ENCODE data around the gene ADAM12. TPM values are rescaled to one million over a fixed set of nuclear protein-coding genes. Genes with fewer than 3 reads are reported as not detected.

The ADAM12 gene
- total RNA-seq, 2 experiments from 2014 or later = 0.36 to 0.97 TPM

GRCh38 chr10:126421756-126422256 lies 33.5 kb upstream of the ADAM12 start:
- intact Hi-C loops (cut with micrococcal nuclease) = no loop called here
- Mint-ChIP-seq H3K36me3 (no peaks in the 10 kb centered on the region), H3K9me3 (peaks cover 21% of the 10 kb centered on the region), H3K4me3 (no peak overlapping the region), H3K4me1 (ENCODE audit: low read depth) (no peaks in the 10 kb centered on the region), H3K27me3 (no peaks in the 10 kb centered on the region), H3K27ac (no peak overlapping the region)
- POLR2A ChIA-PET = no interaction called here
- DNase-seq = no peak
- CTCF ChIA-PET = no interaction called here

GRCh38 chr10:126420567-126421300 lies 32.5 kb upstream of the ADAM12 start:
- H3K36me3 Mint-ChIP-seq = no peaks in the 10 kb centered on the region
- intact Hi-C loops (cut with micrococcal nuclease) = no loop called here
- DNase-seq = no peak
- H3K27me3 Mint-ChIP-seq = no peaks in the 10 kb centered on the region
- H3K4me3 Mint-ChIP-seq = no peak overlapping the region
- POLR2A ChIA-PET = no interaction called here
- no peaks in the 10 kb centered on the region for H3K4me1 Mint-ChIP-seq (ENCODE audit: low read depth)
- no peak overlapping the region for H3K27ac Mint-ChIP-seq
- CTCF ChIA-PET = no interaction called here
- H3K9me3 Mint-ChIP-seq = peaks cover 23% of the 10 kb centered on the region

- CTCF ChIA-PET = no interaction called here
Observed at GRCh38 chr10:126417220-126417825, 29.0 kb upstream of the ADAM12 start.

GRCh38 chr10:126409821-126410220 lies 21.5 kb upstream of the ADAM12 start:
- intact Hi-C loops (cut with micrococcal nuclease) = no loop called here
- H3K9me3 Mint-ChIP-seq = no peaks in the 10 kb centered on the region
- H3K27ac Mint-ChIP-seq = no peak overlapping the region
- ChIA-PET POLR2A (no interaction called here), CTCF (no interaction called here)
- H3K4me1 Mint-ChIP-seq (ENCODE audit: low read depth) = no peaks in the 10 kb centered on the region
- H3K36me3 Mint-ChIP-seq = no peaks in the 10 kb centered on the region
- DNase-seq = no peak
- no peak overlapping the region for H3K4me3 Mint-ChIP-seq
- H3K27me3 Mint-ChIP-seq = no peaks in the 10 kb centered on the region

More at GRCh38 chr10:126417220-126417825, 29.0 kb upstream of the ADAM12 start:
- H3K4me3 Mint-ChIP-seq = no peak overlapping the region
- DNase-seq = no peak
- H3K27me3 Mint-ChIP-seq = no peaks in the 10 kb centered on the region
- H3K27ac Mint-ChIP-seq = no peak overlapping the region
- intact Hi-C loops (cut with micrococcal nuclease) = no loop called here
- POLR2A ChIA-PET = no interaction called here
- H3K9me3 Mint-ChIP-seq = peaks cover 13% of the 10 kb centered on the region
- no peaks in the 10 kb centered on the region for H3K4me1 Mint-ChIP-seq (ENCODE audit: low read depth)
- no peaks in the 10 kb centered on the region for H3K36me3 Mint-ChIP-seq

GRCh38 chr10:126408953-126409641 lies 20.8 kb upstream of the ADAM12 start:
- no peaks in the 10 kb centered on the region for H3K4me1 Mint-ChIP-seq (ENCODE audit: low read depth)
- DNase-seq = no peak
- no peak overlapping the region for H3K4me3 Mint-ChIP-seq
- no peaks in the 10 kb centered on the region for H3K36me3 Mint-ChIP-seq
- H3K9me3 Mint-ChIP-seq = no peaks in the 10 kb centered on the region
- no peak overlapping the region for H3K27ac Mint-ChIP-seq
- CTCF ChIA-PET = no interaction called here
- intact Hi-C loops (cut with micrococcal nuclease) = no loop called here
- no peaks in the 10 kb centered on the region for H3K27me3 Mint-ChIP-seq
- POLR2A ChIA-PET = no interaction called here

GRCh38 chr10:126407831-126408230 lies 19.6 kb upstream of the ADAM12 start:
- DNase-seq = no peak
- Mint-ChIP-seq H3K9me3 (no peaks in the 10 kb centered on the region), H3K27me3 (no peaks in the 10 kb centered on the region), H3K27ac (no peak overlapping the region), H3K36me3 (no peaks in the 10 kb centered on the region), H3K4me1 (ENCODE audit: low read depth) (no peaks in the 10 kb centered on the region), H3K4me3 (no peak overlapping the region)
- CTCF ChIA-PET = no interaction called here
- intact Hi-C loops (cut with micrococcal nuclease) = no loop called here
- POLR2A ChIA-PET = no interaction called here

GRCh38 chr10:126405239-126405775 lies 17.0 kb upstream of the ADAM12 start:
- intact Hi-C loops (cut with micrococcal nuclease) = no loop called here
- no peak overlapping the region for H3K4me3 Mint-ChIP-seq
- DNase-seq = no peak
- no peaks in the 10 kb centered on the region for H3K36me3 Mint-ChIP-seq
- no peaks in the 10 kb centered on the region for H3K27me3 Mint-ChIP-seq
- H3K27ac Mint-ChIP-seq = no peak overlapping the region
- POLR2A ChIA-PET = no interaction called here
- H3K9me3 Mint-ChIP-seq = no peaks in the 10 kb centered on the region
- CTCF ChIA-PET = no interaction called here
- H3K4me1 Mint-ChIP-seq (ENCODE audit: low read depth) = no peaks in the 10 kb centered on the region

GRCh38 chr10:126402721-126403695 lies 14.7 kb upstream of the ADAM12 start:
- Mint-ChIP-seq H3K27me3 (no peaks in the 10 kb centered on the region), H3K27ac (no peak overlapping the region), H3K4me3 (no peak overlapping the region), H3K4me1 (ENCODE audit: low read depth) (no peaks in the 10 kb centered on the region), H3K9me3 (no peaks in the 10 kb centered on the region), H3K36me3 (no peaks in the 10 kb centered on the region)
- ChIA-PET CTCF (no interaction called here), POLR2A (no interaction called here)
- DNase-seq = no peak
- intact Hi-C loops (cut with micrococcal nuclease) = no loop called here

- Mint-ChIP-seq H3K36me3 (no peaks in the 10 kb centered on the region), H3K27ac (no peak overlapping the region), H3K4me3 (no peak overlapping the region), H3K27me3 (no peaks in the 10 kb centered on the region), H3K9me3 (peaks cover 4% of the 10 kb centered on the region), H3K4me1 (ENCODE audit: low read depth) (no peaks in the 10 kb centered on the region)
- CTCF ChIA-PET = no interaction called here
- no peak for DNase-seq
- intact Hi-C loops (cut with micrococcal nuclease) = no loop called here
- POLR2A ChIA-PET = no interaction called here
Observed at GRCh38 chr10:126400641-126401040, 12.4 kb upstream of the ADAM12 start.

- CTCF ChIA-PET = no interaction called here
Observed at GRCh38 chr10:126398924-126399323, 10.6 kb upstream of the ADAM12 start.

GRCh38 chr10:126398383-126398743 lies 10.1 kb upstream of the ADAM12 start:
- Mint-ChIP-seq H3K27ac (no peak overlapping the region), H3K4me3 (no peak overlapping the region)

More at GRCh38 chr10:126398924-126399323, 10.6 kb upstream of the ADAM12 start:
- no peak overlapping the region for H3K27ac Mint-ChIP-seq
- POLR2A ChIA-PET = no interaction called here
- no peak for DNase-seq
- H3K36me3 Mint-ChIP-seq = no peaks in the 10 kb centered on the region
- no peaks in the 10 kb centered on the region for H3K27me3 Mint-ChIP-seq
- H3K9me3 Mint-ChIP-seq = peaks cover 4% of the 10 kb centered on the region
- intact Hi-C loops (cut with micrococcal nuclease) = no loop called here
- H3K4me3 Mint-ChIP-seq = no peak overlapping the region
- H3K4me1 Mint-ChIP-seq (ENCODE audit: low read depth) = no peaks in the 10 kb centered on the region

More at GRCh38 chr10:126398383-126398743, 10.1 kb upstream of the ADAM12 start:
- ChIA-PET CTCF (no interaction called here), POLR2A (no interaction called here)
- no peaks in the 10 kb centered on the region for H3K36me3 Mint-ChIP-seq
- peaks cover 7% of the 10 kb centered on the region for H3K9me3 Mint-ChIP-seq
- intact Hi-C loops (cut with micrococcal nuclease) = no loop called here
- H3K4me1 Mint-ChIP-seq (ENCODE audit: low read depth) = no peaks in the 10 kb centered on the region
- DNase-seq = no peak
- no peaks in the 10 kb centered on the region for H3K27me3 Mint-ChIP-seq
